ENCODE data around the gene LRIG2.

LRIG2 gene

DNA sequence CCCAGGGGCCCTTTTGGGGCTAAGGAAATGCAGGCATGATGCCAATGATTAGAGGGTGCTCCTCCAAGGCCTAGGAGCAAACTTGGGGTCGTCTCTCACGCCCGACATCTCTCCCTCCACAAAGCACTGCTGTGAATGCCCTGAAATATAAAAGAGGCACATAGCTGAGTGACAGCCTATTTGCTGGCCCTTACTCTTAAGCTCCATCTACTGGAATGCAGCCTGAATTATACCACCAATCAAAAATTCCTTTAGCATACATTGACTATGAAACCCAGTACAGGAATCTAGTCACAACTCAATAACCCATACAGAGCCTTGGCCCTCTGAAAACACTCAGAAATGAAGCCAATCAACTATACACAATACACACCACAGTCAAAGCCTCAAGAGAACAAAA is 105.5 kb downstream of the LRIG2 start:
- Histone ChIP-seq H3K4me1 (ENCODE audit: control insufficient read depth, insufficient read depth, low read length) (no peaks in the 10 kb centered on the region), H3K9me3 (ENCODE audit: control insufficient read depth, insufficient read depth, low read depth, low read length) (no peaks in the 10 kb centered on the region), H3K36me3 (ENCODE audit: control insufficient read depth in 2 of 2, insufficient read depth in 1 of 2, low read length in 2 of 2) (no peaks in the 10 kb centered on the region), H3K27ac (ENCODE audit: extremely low read depth, low read depth, low read length) (no peak overlapping the region), H3K4me3 (ENCODE audit: low read depth, low read length) (no peak overlapping the region)
- ChIA-PET CTCF (interaction anchor here (0.6 to 1.3 kb wide), 5 partner anchors 38 to 477 kb away, joined by 3 to 4 read pairs (median 4); partner anchors contain the start of gene LRIG2), POLR2A (no interaction called here)
- TF ChIP-seq ZNF843 (tag by site-specific recombination; IDR thresholded peaks at IDR 0.05) (no peak), ZNF138 (tag by site-specific recombination; IDR thresholded peaks at IDR 0.05; ENCODE audit: borderline replicate concordance) (no peak), ZNF544 (tag by site-specific recombination; IDR thresholded peaks at IDR 0.05) (no peak), YY2 (tag by site-specific recombination; IDR thresholded peaks at IDR 0.05) (no peak), ZNF558 (tag by site-specific recombination; IDR thresholded peaks at IDR 0.05) (no peak), ZNF837 (tag by site-specific recombination; IDR thresholded peaks at IDR 0.05) (no peak), ZNF239 (tag by site-specific recombination; IDR thresholded peaks at IDR 0.05) (no peak), MYNN (tag by site-specific recombination; IDR thresholded peaks at IDR 0.05; ENCODE audit: borderline replicate concordance) (no peak), EGR2 (tag by site-specific recombination; IDR thresholded peaks at IDR 0.05; ENCODE audit: low read depth) (no peak), ZNF248 (tag by site-specific recombination; IDR thresholded peaks at IDR 0.05) (no peak), ZNF660 (tag by site-specific recombination; IDR thresholded peaks at IDR 0.05) (no peak)
- TF ChIP-seq, protein P1, sequence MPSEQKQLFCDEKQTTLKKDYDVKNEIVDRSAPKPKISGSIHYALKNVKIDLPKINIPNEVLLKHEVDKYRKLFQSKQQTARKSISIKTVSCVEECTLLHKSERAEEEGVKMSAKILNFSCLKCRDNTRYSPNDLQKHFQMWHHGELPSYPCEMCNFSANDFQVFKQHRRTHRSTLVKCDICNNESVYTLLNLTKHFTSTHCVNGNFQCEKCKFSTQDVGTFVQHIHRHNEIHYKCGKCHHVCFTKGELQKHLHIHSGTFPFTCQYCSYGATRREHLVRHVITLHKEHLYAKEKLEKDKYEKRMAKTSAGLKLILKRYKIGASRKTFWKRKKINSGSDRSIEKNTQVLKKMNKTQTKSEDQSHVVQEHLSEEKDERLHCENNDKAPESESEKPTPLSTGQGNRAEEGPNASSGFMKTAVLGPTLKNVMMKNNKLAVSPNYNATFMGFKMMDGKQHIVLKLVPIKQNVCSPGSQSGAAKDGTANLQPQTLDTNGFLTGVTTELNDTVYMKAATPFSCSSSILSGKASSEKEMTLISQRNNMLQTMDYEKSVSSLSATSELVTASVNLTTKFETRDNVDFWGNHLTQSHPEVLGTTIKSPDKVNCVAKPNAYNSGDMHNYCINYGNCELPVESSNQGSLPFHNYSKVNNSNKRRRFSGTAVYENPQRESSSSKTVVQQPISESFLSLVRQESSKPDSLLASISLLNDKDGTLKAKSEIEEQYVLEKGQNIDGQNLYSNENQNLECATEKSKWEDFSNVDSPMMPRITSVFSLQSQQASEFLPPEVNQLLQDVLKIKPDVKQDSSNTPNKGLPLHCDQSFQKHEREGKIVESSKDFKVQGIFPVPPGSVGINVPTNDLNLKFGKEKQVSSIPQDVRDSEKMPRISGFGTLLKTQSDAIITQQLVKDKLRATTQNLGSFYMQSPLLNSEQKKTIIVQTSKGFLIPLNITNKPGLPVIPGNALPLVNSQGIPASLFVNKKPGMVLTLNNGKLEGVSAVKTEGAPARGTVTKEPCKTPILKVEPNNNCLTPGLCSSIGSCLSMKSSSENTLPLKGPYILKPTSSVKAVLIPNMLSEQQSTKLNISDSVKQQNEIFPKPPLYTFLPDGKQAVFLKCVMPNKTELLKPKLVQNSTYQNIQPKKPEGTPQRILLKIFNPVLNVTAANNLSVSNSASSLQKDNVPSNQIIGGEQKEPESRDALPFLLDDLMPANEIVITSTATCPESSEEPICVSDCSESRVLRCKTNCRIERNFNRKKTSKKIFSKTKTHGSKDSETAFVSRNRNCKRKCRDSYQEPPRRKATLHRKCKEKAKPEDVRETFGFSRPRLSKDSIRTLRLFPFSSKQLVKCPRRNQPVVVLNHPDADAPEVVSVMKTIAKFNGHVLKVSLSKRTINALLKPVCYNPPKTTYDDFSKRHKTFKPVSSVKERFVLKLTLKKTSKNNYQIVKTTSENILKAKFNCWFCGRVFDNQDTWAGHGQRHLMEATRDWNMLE (tag by site-specific recombination; conservative IDR thresholded peaks at IDR 0.05; ENCODE audit: low read depth): no peak
- TF ChIP-seq, protein P2, sequence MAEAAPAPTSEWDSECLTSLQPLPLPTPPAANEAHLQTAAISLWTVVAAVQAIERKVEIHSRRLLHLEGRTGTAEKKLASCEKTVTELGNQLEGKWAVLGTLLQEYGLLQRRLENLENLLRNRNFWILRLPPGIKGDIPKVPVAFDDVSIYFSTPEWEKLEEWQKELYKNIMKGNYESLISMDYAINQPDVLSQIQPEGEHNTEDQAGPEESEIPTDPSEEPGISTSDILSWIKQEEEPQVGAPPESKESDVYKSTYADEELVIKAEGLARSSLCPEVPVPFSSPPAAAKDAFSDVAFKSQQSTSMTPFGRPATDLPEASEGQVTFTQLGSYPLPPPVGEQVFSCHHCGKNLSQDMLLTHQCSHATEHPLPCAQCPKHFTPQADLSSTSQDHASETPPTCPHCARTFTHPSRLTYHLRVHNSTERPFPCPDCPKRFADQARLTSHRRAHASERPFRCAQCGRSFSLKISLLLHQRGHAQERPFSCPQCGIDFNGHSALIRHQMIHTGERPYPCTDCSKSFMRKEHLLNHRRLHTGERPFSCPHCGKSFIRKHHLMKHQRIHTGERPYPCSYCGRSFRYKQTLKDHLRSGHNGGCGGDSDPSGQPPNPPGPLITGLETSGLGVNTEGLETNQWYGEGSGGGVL (tag by site-specific recombination; IDR thresholded peaks at IDR 0.05): no peak
- TF ChIP-seq, protein P3, sequence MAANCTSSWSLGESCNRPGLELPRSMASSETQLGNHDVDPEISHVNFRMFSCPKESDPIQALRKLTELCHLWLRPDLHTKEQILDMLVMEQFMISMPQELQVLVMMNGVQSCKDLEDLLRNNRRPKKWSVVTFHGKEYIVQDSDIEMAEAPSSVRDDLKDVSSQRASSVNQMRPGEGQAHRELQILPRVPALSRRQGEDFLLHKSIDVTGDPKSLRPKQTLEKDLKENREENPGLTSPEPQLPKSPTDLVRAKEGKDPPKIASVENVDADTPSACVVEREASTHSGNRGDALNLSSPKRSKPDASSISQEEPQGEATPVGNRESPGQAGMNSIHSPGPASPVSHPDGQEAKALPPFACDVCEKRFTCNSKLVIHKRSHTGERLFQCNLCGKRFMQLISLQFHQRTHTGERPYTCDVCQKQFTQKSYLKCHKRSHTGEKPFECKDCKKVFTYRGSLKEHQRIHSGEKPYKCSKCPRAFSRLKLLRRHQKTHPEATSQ (tag by site-specific recombination; IDR thresholded peaks at IDR 0.05): no peak
- TF ChIP-seq, protein P4, sequence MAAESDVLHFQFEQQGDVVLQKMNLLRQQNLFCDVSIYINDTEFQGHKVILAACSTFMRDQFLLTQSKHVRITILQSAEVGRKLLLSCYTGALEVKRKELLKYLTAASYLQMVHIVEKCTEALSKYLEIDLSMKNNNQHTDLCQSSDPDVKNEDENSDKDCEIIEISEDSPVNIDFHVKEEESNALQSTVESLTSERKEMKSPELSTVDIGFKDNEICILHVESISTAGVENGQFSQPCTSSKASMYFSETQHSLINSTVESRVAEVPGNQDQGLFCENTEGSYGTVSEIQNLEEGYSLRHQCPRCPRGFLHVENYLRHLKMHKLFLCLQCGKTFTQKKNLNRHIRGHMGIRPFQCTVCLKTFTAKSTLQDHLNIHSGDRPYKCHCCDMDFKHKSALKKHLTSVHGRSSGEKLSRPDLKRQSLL (tag by site-specific recombination; IDR thresholded peaks at IDR 0.05): no peak

Measured in HEK293 (cell line).